ENCODE results near the gene G6PD.
"Not testable (repeated sequence)": the region's sequence is repeated elsewhere in the genome, so short reads cannot be mapped to it uniquely, and the experiment has no call there.

Gene G6PD

GRCh38 chrX:154542723-154543424 is 3.8 kb downstream of the G6PD start:
- no peak for DNase-seq

- peak; percentile 43 for DNase-seq
Observed at GRCh38 chrX:154541896-154542722, 4.5 kb downstream of the G6PD start.

GRCh38 chrX:154541589-154541895 is 5.1 kb downstream of the G6PD start:
- DNase-seq: no peak

GRCh38 chrX:154540897-154541535 is 5.6 kb downstream of the G6PD start:
- no peak for DNase-seq

- not testable (repeated sequence) for DNase-seq
Observed at GRCh38 chrX:154540365-154540764, 6.3 kb downstream of the G6PD start.

DNA sequence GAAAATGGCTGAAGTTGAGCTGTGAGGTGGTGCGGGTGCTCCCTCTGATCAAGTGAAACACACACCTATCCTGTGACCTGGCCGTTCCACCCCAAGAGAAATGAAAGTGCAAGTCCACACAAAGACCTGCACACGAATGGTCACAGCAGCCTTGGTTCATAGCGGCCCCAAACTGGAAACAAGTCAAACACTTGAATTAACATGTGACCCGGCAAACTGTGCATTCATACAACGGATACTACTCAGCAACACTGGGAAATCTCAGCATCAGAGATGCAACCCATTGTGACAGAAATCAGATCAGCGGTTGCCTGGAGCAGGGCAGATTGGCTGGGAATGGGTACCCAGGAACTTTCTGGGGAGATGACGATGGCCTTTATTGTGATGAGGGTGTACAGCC is 7.6 kb downstream of the G6PD start:
- DNase-seq: no peak

GRCh38 chrX:154535892-154536291 is 10.8 kb downstream of the G6PD start:
- DNase-seq: no peak

DNA sequence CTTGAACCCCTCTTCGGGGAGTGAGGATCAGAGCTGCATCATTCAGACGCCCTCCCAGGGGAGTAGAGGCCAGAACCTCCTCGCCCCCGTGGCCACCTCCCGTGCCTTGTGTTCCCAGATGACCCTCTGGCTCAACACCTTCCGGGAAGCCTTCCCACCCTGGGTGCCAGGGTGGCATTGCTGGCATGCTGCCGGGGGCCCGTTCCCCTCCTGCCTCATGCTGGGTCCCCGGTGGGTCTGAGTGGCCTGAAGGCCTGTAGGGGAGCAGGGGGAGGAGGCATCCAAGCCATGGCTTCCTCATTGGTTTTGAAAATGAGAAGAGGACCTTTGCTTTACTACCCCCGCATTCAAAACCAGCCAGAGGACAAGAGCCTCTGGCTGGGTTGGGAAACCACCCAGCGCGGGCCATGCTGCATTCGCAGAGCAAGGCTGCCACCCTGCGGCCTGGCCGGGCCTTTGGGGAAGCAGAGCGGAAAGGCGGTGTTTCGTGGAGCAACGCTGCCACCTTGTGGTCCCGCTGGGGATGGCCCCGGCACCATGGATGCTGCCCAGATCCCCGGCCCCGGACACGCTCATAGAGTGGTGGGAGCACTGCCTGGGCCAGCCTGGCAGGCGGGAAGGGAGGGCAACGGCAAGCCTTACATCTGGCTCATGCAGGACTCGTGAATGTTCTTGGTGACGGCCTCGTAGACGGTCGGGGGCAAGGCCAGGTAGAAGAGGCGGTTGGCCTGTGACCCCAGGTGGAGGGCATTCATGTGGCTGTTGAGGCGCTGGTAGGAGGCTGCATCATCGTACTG is 11.9 kb downstream of the G6PD start:
- peak; percentile 92 for DNase-seq

DNA sequence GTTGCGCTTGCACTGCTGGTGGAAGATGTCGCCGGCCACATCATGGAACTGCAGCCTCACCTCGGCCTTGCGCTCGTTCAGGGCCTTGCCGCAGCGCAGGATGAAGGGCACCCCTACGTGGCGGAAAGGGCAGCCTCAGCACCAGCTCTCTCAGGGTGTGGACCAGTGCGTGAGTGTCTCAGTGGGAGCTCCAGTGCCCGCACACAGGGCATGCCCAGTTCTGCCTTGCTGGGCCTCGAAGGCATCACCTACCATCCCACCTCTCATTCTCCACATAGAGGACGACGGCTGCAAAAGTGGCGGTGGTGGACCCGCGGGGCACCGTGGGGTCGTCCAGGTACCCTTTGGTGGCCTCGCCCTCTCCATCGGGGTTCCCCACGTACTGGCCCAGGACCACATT is 14.0 kb downstream of the G6PD start:
- DNase-seq: no peak

DNA sequence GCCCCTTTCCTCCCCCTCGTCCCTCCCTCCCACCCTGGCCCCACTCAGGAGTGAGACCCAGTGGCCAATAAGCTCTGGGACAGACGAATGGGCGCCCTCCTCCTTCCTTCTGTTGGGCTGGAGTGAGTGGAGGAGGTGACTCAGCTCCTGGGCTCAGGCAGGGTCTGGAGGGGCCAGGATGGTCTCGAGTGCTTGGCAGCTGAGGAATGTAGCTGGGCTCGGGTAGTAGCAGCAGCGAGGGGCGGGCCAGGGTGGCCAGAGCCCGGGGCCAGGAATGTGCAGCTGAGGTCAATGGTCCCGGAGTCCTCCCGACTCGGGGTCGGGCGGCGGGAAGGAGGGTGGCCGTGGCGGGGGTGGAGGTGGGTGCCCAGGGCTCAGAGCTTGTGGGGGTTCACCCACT is 15.0 kb downstream of the G6PD start:
- DNase-seq: no peak

DNA sequence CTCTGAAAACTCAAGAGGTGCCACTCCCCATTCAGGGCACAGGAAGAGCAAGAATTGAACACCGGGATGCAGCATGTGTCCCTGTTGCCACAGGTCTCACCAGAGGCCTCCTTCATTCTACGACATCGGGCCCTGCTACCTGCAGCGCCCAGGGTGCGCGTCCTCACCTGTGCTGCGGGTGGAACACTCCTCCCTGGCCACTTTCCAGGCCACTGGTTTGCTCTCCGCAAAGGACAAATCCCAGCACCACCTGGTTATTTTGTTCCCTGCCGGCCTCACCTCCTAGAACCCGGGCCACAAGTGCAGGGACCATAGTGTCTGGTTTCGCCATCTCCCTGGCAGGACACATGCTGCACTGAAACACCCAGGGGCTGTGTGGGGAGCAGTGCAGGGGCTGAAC is 16.4 kb downstream of the G6PD start:
- no peak for DNase-seq

GRCh38 chrX:154529206-154529612 is 17.4 kb downstream of the G6PD start:
- no peak for DNase-seq

- peak; percentile 75 for DNase-seq
Observed at GRCh38 chrX:154526901-154527675, 19.6 kb downstream of the G6PD start.

- no peak for DNase-seq
Observed at GRCh38 chrX:154525606-154526490, 20.8 kb downstream of the G6PD start.

GRCh38 chrX:154519389-154519788 is 27.3 kb downstream of the G6PD start:
- no peak for DNase-seq

DNA sequence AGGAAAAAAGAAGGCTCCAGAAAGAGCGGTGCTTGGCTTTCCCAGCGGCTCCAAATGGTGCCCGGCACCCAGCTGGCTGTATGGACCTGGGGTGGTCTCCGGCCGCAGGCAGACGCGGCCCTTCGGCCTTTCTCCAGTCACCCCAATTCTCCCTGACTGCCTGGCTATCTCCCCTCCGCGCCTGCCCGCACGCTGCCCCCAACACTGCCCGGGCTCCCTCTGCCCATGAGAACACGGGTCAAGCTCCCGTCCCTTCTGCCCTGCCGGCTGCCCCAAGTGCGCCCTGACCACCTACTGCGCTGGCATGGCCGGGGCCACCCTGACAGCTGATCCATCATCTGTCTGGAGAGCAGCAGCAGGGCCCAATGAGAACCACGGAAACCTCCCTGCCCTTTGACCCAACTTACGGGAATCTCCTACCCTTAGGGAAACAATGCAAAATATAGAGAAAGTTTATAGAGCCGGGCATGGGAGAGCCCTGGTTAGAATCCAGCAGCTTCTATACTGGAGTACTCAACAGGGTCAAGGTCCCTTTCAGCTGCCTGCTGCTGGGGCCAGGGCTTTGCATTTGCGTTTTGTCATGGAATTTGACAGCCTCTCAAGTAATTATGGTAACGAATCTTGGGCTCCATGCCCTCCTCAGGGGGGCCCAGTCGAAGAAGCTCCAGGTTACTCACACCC is 29.4 kb downstream of the G6PD start:
- no peak for DNase-seq

DNA sequence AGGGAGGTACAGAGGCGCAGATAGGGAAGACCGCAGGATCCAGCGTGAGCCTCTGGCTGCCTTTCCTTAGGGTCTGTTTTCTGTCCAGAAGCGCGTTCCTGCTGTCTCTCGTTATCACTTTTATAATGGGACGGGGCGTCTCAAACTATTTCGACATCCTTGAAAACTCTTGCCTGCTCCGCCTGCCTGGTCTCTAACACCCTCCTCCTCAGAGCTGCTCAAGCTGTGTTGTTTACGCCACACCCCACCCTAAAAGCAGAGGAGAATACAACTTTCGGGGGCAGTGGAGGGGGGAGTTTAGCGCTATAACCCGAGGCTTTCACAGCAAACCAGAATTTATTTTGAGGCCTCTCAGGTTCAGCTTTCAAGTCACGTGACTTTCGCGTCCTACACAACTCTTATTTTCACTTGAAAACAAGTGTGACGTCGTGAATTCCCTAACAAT is 30.0 kb downstream of the G6PD start:
- no peak for DNase-seq

GRCh38 chrX:154515966-154516655 is 30.5 kb downstream of the G6PD start, which contains the start of gene FAM3A:
Gene FAM3A, minus strand, starts transcription at chrX:154516232. Its CDS starts 460 bp downstream, at chrX:154515772.
- peak; percentile 94 for DNase-seq

GRCh38 chrX:154515090-154515965 is 31.3 kb downstream of the G6PD start:
- peak; percentile 33 for DNase-seq
